NOMO-1 treated with DMSO at 0.1 percent for 48 hours (cell line): Measurements from ENCODE around the gene EFCAB6.

Experiments used
- DNase-seq: peaks from one replicate; lab custom pipeline; 2025; ENCODE audit not compliant: unreplicated experiment; lab: John Stamatoyannopoulos, UW

EFCAB6 gene

DNA sequence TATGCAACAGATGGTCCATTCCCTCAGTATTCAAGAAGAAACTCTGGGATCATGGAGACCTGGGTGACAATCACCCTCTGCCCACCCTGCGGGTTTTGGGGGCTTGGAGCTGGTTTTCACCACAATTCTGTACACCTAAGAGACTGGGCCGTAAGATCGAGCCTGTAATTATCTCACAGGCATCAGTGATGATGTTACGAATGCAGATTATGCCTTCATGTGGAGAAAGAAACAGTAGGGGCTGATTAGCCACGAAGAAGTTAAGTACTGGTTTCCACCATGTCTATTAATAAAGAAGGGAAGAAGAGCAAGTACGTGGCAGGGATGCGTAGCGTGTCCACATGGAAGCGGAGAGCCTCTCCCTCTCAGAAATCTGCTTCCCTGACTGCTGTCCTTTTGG is 5.3 kb upstream of the EFCAB6 start:
- no peak for DNase-seq

GRCh38 chr22:43814264-43814663 is 2.2 kb upstream of the EFCAB6 start:
- no peak for DNase-seq

- no peak for DNase-seq
Measured at GRCh38 chr22:43812890-43813289, 785 bp upstream of the EFCAB6 start.

GRCh38 chr22:43811777-43812148 is 342 bp downstream of the EFCAB6 start:
- DNase-seq: no peak

DNA sequence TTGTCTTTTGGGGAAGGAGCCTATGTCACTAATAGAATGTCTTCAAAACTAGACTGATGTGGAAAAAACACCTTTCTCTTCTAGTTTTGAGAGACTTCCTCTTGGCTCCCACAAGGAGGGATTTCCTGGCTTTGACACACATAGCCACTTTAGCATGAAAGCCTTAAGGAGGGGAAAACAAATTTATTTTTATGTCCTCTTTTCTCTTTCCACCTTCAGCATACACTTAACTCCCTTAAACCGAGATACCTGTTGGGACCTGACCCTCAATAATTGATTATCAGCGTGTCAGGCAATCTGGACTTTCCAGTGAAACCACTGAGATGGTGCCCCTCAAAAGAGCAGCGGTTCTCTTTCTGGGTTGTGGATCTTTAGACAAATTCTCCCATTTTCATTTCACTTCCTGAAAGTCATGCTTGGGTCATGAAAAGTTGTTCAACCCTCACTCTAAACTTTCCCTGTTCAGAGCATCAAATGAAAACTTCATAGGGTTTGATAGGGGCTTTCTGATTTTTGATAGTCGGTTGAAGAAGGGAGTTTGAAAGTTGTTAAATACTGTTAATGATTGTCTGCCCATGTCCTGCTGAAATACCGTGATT is 9.1 kb downstream of the EFCAB6 start:
- no peak for DNase-seq

- no peak for DNase-seq
Measured at GRCh38 chr22:43800970-43801369, 11.1 kb downstream of the EFCAB6 start.

DNA sequence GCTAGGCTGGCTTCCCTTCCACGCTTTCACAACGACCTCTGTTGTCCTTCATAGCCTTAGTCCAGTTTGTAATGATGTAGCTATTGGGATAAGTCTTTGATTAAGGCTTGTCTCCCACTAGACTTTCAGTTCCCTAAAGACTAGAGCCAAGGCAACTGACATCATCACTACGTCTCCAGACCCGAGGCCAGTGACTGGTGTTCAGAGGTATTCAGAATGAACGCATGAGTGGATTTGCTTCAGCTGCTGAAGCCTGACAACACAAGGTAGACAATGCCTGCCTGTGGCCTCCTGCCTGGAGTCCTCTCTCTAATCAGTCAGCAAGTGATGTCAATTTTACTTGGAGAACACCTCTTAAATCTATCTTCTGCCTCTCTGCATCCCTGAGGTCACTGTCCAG is 13.6 kb downstream of the EFCAB6 start:
- DNase-seq: no peak

GRCh38 chr22:43796567-43796966 is 15.5 kb downstream of the EFCAB6 start:
- DNase-seq: no peak

GRCh38 chr22:43795320-43795719 is 16.8 kb downstream of the EFCAB6 start:
- DNase-seq: no peak

DNA sequence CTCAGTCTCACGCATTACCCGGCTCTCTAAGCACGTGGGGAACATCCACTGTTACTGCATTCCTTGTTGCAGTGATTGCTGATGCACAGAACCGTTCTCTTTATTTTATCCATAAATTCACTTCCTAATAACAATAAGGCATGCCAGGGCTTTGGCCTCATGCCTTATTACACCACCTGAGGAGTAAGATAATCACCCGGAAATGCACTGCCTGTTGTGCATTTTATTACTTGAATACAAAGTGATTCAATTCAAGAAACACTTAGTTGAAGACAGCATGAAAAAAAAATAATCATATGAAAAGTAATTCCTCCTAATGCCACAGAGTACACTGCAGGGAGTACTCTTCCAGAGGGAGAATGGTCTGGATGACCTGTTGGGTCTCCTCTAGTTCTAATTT is 19.2 kb downstream of the EFCAB6 start:
- DNase-seq: no peak

DNA sequence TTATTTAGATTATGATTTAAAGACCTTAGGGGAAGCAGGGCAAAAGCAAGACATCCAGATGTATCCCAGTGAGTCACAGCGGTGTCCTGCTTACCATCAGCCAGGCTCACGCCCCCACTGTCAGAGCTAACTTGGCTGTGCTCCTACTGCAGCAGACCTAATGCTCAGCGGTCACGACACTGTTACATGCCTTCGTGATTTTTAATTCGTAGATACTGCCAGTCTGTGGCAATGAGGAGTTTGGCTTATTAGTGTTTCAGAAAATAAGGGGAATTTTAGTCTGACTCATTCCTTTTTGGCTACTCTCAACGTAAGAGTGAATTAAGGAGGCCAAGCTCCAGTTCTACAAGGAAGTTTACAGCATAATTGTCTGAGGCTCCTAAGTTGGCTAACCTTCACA is 22.7 kb downstream of the EFCAB6 start:
- DNase-seq: no peak

DNA sequence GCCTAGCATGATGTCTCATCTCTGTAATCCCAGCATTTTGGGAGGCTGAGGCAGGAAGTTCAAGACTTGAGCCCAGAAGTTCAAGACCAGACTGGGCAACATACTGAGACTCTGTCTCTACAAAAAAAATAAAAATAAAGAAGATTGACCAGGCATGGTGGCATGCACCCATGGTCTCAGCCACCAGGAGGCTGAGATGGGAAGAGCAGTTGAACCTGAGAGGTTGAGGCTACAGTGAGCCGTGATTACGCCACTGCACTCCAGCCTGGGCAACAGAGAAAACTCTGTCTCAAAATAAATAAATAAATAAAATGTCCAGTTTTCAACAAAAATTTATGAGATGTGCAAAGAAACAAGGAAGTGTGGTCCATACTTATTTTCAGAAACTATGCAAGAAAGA is 28.3 kb downstream of the EFCAB6 start:
- DNase-seq: no peak

GRCh38 chr22:43782448-43782847 is 29.7 kb downstream of the EFCAB6 start:
- no peak for DNase-seq

- DNase-seq: no peak
Measured at GRCh38 chr22:43777286-43777685, 34.8 kb downstream of the EFCAB6 start.

DNA sequence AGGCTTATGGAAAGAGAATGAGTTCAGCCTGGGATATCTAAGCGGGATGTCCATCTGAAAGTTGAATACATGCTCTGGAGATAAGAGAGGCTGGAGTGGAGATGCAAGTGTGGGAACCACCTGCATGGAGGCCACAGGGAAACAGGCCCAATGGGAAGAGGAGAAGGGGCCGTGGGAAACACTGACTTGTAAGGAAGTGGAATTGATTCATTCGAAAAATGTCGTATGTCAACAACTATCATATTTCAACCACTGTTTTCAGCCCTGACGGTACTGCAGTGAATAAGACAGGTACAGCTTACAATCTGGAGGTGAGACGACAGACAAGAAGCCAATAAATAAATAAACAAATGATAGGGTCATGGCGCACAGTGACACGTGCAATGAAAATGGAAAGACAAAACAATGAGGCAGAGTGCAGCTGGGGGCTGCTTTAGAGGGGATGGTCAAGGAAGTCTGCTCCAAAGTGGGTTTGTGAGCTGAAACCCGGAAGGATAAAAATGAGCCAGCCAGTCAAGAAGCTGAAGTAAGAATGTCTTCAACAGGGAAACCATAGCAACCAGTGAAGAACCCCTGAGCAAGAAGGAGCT is 35.9 kb downstream of the EFCAB6 start:
- DNase-seq: no peak

DNA sequence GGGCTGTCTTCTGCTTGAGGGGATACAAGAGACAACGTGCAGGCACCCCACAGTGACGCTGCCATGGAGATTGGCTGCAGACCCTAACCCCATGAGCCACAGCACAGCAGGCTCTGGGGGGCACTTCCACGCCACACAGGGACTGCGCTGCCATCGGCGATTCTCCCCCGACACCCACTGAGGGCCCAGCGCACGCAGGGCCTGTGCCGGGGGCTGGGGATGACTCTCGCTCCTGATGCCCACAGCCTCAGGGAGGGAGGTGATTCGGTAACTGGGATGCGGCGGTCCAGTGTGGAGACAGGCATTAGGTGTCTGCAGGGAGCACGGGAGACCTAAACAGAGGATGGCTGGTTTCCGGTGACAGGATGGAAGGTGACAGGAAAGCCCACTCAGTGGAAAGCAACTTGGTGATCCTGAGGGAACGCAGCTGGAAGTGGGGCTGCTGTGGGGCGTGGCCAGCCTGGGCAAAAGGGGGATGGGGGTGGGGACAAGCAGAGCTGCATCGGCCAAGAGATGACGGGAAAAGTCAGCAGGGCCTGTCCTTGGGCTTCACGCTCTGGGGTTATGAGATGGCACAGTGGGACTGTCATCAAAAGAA is 37.7 kb downstream of the EFCAB6 start:
- no peak for DNase-seq

GRCh38 chr22:43772831-43773230 is 39.3 kb downstream of the EFCAB6 start:
- DNase-seq: no peak

GRCh38 chr22:43755452-43755851 is 56.7 kb downstream of the EFCAB6 start:
- DNase-seq: no peak

DNA sequence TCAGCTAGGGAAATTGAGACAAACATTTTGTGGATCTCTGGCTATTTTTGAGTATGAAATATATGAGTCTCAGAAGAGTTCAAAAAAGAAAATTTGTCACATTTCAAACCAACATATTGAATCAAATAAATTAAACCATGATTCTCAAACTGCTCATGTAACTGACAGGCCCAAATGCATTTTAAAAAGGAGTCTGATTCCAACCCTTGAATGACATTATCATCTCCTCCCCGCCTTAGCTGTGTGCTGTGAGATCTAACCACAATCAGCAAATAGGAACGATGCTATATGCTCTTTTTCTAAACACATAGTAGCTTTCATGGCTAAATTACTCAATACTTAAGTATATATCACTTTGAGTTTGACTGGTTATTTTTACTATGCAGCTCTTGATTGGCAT is 57.1 kb downstream of the EFCAB6 start:
- DNase-seq: no peak

DNA sequence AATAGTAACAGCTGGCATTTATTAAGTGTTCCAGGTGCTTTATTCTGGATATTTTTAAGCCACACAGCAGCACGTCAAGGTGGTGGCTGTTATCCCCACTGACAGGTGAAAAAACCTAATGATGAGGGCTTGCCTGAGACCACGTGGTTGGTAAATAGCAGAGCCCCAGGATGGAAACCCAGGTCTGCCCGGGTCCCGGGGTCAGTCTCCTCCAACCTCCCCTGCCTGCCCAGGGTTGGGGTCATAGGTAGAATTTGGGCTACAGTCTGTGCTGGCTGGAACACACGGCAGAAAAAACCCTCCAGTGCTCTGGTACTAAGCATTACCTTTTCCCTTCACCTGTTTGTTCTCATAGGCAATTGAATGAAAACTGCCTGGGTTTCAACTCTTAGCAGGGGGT is 57.9 kb downstream of the EFCAB6 start:
- no peak for DNase-seq

GRCh38 chr22:43753688-43754087 is 58.4 kb downstream of the EFCAB6 start:
- DNase-seq: no peak

GRCh38 chr22:43750751-43751150 is 61.4 kb downstream of the EFCAB6 start:
- no peak for DNase-seq

DNA sequence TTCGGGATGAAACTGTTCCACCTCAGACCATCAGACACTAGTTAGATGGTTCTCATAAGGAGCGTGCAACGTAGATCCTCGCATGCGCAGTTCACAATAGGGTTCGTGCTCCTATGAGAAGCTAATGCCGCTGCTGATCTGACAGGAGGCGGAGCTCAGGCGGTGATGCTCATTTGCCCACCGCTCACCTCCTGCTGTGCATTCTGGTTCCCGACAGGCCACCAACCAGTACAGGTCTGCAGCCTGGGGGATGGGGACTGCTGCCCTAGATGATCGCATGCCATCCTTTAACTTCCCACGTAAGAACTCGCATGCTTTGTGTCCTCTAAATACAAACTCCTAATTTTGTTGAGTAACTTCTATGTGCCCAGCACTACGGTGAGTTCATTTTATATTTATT is 62.6 kb downstream of the EFCAB6 start:
- no peak for DNase-seq
